ENCODE results near the gene TRIML1. TPM values are rescaled to one million over a fixed set of nuclear protein-coding genes. Genes with fewer than 3 reads are reported as not detected.

Gene TRIML1, protein sequence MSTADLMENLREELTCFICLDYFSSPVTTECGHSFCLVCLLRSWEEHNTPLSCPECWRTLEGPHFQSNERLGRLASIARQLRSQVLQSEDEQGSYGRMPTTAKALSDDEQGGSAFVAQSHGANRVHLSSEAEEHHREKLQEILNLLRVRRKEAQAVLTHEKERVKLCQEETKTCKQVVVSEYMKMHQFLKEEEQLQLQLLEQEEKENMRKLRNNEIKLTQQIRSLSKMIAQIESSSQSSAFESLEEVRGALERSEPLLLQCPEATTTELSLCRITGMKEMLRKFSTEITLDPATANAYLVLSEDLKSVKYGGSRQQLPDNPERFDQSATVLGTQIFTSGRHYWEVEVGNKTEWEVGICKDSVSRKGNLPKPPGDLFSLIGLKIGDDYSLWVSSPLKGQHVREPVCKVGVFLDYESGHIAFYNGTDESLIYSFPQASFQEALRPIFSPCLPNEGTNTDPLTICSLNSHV
- not detected in 2 replicates for total RNA-seq (2014; rRNA removed; shearing (Covaris generic))

DNA sequence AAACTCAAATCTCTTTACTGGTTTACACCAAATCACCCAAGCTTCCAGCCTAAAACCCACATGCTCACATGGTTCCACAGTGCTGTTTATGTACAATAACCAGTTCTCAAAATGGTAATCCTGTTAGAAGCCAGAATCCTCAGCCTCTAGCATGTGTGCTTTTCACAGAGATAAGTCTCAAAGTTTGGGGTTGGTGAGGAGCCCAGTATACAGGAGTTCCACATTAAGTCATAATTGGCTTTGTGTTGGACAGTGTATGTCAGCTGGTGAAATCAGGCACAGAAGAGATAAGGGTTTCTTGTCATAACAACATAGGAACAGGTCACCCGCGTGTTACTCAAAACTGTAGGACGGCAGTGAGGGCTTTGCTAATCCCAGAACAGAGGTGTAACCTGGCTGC, at the start of gene TRIML1:
TSS of gene TRIML1 (plus strand) at position 301 of the 400 bp plus-strand sequence. CDS start 118 bp downstream, outside the sequence.
- in situ Hi-C loops (cut with HindIII; ENCODE audit: low sequenced_read_pairs) = no loop called here
- DNase-seq (ENCODE audit: low spot score) = no peak

DNA sequence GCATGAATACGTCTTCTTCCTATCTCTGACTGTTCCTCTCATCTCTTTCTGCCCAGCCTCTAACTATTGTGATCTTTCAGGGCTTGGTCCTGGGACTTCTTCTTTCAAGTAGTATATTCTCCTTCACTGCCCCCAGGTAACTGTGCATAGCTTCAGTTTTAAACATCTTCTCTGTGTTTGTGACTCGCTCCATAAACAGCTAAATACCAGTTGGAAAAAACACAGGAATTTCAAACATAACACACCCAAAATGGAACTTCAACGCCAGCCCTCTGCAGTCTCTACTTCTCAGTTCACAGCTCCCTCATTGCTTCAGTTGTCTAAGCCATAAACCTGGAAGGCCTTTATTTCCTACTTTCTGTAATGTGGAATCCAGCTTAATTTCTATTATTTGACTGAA, 46.4 kb upstream of the TRIML1 start:
- in situ Hi-C loops (cut with HindIII; ENCODE audit: low sequenced_read_pairs) = no loop called here
- no peak for DNase-seq (ENCODE audit: low spot score)

DNA sequence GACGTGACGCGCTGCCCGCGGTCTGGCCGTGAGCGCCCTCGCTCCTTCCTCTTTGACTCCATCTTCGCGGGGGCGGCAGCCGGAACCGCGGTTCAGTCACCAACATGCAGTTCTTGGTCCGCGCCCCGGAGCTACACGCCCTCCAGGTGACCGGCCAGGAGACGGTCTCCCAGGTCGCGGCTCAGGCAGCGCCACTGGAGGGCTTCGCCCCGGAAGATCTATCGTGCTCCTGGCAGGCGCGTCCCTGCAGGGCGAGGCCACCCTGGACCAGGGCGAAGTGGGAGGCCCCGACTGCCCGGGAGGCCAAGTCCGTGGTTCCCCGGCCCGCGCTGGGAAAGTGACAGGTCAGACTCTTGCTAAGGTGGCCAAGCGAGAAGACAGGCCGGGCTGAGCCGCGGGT, 32.8 kb upstream of the TRIML1 start:
- DNase-seq (ENCODE audit: low spot score) = no peak
- in situ Hi-C loops (cut with HindIII; ENCODE audit: low sequenced_read_pairs) = no loop called here

DNA sequence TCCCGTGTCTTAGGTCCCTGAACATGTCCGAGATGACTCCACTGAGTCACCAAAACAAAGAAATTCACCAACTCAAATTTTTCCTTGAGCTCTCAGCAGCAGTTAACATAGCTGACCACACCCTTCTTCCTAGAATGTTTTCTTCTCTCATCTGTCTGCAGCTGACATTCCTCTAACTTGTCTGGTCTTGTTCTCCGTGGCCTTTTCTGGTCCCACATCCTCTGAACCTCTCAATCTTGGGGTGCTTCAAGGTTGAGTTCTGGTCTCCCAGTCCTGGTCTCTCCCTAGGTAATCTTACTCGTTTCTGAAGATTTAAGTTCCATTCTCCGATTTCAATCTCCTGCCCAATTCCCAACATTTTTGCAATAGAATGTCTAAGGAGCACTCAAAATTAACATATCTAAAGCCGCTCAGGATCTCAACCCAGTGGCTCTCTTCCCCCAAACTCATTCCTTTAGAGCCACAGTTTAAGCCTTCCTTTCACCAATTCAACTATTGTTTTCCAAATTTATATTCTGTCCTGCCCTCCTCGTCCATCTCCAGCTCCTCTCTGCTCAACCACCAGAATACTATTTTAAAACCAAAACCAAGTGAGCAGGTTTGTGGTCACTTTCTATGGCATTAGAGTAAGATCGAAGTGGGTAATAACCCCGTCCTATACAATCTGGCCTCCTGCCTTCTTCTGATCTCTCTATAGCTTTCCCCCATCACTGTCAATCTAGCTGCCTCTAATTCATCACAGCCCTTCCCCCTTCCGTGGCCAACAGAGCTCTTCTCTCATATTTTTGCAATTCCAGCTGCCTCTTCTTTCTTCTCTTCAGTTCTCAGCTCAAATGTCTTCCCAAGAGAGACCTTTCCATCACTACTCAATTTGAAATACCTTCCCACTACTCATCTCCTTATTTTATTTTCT, 31.1 kb upstream of the TRIML1 start:
- no peak for DNase-seq (ENCODE audit: low spot score)
- in situ Hi-C loops (cut with HindIII; ENCODE audit: low sequenced_read_pairs) = no loop called here

DNA sequence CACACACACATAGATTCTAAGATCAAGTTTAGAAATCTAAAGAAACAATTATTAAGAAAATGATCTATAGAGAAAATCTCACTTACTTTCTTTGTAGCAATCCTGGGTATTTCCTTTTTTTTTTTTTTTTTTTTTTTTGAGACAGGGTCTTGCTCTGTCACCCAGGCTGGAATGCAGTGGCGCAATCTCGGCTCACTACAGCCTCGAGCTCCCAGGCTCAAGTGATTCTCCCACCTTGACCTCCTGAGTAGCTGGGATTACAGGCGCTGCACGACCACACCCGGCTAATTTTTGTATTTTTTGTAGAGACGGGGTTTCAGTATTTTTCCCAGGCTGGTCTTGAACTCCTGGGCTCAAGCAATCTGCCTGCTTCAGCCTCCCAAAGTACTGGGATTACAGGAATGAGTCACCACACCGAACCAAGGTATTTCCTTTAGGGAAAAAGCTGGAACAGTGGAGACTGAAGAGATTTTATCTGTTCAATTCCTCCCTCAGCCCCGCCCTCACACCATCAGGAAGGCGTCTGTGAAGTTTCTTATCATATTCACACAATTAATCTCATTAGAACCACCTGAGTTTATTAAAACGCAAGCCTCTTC, 30.0 kb upstream of the TRIML1 start, which contains the start of gene TRIML2:
TSS of gene TRIML2 (minus strand) at position 447 of the 599 bp plus-strand sequence. CDS start 4,235 bp downstream, outside the sequence.
- DNase-seq (ENCODE audit: low spot score) = no peak
- in situ Hi-C loops (cut with HindIII; ENCODE audit: low sequenced_read_pairs) = no loop called here

DNA sequence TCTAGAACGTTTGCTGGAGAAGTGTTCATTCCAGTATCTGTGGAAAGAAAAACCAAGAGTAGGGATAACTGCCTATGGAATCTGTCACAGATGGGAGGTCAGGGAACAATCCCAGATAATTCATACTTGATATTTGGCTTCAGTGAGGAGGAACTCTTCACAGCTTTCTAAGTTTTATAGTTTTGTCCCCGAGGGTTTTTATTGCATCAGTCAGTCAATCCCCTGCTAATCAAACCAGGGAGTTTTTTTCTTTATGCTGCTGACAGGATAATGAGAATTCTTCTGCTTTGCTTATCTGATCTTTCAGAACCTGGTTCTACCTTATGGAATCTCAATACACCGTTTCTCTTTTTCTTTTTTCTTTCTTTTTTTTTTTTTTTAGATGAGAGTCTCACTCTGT, 29.2 kb upstream of the TRIML1 start:
- in situ Hi-C loops (cut with HindIII; ENCODE audit: low sequenced_read_pairs) = no loop called here
- DNase-seq (ENCODE audit: low spot score) = no peak

DNA sequence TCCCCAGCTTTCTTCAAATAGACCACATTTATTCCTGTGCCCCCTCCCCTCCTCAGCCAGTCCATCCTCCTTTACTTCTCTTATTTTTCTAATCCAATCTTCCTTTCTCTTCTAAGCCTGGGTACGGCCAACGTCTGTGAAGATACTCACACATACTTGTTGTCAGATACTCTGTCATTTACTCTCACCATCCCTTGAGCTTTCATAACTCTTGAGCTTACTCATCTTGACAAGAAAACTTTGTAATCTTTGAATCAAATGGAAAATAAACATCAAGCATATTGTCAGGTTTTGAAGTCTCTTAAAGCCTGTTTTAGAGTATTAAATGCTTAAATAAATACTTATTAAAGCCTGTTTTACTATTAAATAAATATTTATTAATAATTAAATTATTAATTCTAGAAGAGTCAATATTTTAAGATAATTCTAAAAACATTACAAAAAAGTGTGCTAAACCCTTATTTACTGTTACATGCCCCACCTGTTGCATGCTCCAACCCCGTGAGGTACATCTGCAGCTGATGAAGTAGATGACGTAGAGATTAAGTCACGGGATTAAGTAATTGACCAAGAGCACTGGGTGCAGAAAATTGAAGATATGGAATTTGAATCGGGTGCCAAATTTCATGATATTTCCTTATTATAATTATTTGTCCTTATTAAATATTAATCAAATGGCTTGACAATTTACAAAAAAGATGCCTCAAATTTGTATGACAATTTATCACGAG, 28.3 kb upstream of the TRIML1 start:
- no peak for DNase-seq (ENCODE audit: low spot score)
- in situ Hi-C loops (cut with HindIII; ENCODE audit: low sequenced_read_pairs) = no loop called here

DNA sequence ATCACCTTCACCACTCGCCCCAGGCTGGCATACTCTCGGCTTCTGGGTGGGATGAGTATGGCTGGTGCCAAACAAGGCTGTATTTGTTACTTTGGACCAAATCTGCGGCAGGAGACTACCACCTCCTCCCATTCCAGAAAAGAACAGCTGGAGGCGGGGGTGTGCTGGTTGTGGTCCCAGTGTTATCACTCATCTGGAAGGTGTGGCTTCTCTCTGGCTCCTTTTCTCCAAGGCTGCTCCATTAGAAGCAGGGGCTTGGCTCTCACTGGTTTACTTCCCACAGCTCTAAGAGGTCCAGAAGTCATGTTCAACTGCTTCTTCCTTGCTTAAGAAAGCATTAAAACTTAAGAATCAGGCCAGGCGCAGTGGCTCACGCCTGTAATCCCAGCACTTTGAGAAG, 27.3 kb upstream of the TRIML1 start:
- no peak for DNase-seq (ENCODE audit: low spot score)
- in situ Hi-C loops (cut with HindIII; ENCODE audit: low sequenced_read_pairs) = no loop called here

DNA sequence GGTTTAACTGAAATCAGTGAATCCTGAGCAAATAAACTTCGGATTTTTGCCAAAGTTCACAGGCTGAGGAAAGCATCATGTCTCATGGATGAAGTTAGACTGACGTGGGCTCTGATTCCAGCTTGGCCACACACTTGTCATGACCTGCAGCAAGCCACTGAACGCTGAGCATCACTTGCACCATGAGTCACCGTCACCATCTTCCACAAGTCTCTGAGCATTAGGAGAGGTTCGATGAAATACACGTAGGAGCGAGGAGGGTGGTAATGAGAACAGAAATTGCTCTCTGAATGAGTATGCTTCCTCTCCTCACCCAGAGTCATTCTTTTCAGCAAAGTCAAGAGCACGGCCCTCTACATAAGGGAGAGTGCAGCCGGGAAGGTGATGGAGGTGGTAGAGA, 26.1 kb upstream of the TRIML1 start:
- in situ Hi-C loops (cut with HindIII; ENCODE audit: low sequenced_read_pairs) = no loop called here
- no peak for DNase-seq (ENCODE audit: low spot score)

DNA sequence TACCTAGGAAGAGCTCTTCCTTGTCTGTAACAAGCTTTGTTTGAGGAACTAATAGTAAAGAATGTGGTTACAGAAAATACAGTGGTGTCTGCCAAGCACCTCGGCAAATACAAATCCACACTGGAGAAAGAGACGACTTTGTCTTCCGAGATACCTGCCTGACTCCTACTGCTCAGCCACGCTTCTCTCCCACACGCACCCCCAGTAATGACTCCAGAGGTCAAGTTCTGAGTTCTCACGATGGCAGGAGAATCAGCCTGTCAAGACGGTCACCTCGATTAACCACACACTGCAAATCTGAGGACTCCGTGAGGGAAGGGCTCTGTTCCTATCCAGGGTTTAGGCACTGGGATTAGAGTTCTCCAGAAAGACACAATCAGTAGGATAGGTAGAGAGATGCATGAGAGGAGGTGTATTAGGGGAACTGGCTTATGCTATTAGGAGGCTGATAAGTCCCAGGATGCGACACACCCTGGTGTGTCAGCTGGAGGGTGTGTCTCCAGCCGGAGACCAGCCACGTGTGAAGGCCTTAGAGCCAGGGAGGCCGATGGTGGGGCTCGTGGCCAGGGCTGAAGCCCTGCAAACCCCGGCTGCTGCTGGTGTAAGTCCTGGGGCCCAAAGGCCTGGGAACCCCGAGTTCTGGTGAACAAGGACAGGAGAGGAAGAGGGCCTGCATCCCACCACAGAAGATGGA, 21.5 kb upstream of the TRIML1 start:
- in situ Hi-C loops (cut with HindIII; ENCODE audit: low sequenced_read_pairs) = no loop called here
- no peak for DNase-seq (ENCODE audit: low spot score)

DNA sequence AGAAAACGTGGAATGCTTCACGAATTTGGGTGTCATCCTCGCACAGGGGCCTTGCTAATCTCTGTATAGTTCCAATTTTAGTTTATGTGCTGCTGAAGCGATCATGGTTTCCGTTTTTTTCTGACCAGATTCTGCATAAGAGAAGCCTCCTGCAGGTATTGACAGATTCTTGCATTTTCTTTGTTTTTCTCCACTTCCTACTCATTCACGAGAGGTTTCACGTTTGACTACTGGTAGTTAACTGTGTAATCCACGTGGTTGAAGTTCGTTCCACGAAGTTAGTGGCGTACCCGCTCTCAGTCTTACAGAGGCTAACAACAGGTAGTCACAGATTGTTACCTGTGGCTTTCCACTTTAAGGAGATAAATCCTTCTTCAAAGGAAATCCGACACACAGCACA, 17.7 kb upstream of the TRIML1 start:
- DNase-seq (ENCODE audit: low spot score) = no peak
- in situ Hi-C loops (cut with HindIII; ENCODE audit: low sequenced_read_pairs) = no loop called here

DNA sequence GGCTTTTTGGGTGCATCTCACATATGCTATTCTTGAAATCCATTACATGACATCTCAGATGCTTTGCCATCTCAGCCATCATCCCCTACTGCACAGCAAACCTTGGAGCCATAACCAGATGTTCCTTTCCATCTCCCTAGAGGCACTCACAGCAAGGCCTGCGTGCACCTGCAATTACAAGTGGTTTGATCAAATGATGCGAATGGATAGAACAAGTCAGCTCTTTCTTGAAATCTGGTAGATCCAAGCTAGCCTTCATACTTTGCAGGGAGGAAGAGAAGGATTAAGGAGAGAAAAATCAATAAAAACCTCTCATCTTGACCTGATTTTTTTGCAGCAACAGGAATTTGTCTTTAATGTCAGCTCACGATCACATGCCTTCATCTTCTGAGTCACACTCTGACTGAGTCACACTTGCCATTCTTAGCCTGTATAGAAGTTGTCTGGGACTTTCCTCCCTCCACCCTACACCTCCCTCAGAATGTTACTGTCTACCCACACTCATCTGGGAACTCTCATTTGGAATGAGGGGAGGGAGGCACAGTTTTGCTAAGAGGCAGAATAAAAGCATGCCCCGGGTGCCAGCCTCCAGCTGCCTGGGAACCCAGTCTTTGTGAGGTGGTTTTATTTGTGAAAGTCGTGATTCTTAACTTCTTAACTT, 11.9 kb upstream of the TRIML1 start:
- DNase-seq (ENCODE audit: low spot score) = no peak
- in situ Hi-C loops (cut with HindIII; ENCODE audit: low sequenced_read_pairs) = no loop called here

DNA sequence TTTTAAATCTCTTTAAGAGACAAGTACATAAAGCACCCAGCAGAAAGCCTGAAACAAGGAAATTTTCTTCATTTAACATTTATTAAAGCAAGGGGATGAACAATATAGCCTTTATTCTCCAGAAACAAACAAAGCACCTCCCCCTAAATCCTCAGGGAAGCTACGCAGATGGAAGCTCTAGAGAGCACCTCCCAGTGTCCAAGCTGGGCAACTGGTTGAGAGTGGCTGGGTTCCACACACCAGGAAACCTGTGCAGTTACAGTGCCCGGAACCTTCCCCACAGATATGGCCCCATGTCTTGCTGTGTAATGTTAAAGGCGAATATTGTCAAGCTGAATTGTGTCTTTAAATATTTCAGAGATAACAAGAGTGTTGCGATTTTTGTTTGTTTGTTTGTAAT, 8.9 kb upstream of the TRIML1 start:
- in situ Hi-C loops (cut with HindIII; ENCODE audit: low sequenced_read_pairs) = no loop called here
- no peak for DNase-seq (ENCODE audit: low spot score)

DNA sequence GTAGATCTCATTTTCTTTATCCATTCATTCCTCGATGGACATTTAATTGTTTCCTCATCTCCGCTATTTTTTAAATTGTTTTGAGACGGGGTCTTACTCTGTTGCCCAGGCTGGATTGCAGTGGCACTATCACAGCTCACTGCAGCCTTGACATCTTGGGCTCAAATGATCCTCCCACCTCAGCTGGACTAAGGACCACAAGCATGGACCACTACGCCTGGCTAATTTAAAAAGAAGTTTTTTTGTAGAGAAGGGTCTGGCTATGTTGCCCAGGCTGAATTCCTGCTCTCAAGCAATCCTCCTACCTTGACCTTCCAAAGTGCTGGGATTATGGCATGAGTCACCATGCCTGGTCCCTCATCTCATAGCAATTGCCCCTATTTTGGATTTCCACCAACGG, 7.0 kb upstream of the TRIML1 start:
- in situ Hi-C loops (cut with HindIII; ENCODE audit: low sequenced_read_pairs) = no loop called here

DNA sequence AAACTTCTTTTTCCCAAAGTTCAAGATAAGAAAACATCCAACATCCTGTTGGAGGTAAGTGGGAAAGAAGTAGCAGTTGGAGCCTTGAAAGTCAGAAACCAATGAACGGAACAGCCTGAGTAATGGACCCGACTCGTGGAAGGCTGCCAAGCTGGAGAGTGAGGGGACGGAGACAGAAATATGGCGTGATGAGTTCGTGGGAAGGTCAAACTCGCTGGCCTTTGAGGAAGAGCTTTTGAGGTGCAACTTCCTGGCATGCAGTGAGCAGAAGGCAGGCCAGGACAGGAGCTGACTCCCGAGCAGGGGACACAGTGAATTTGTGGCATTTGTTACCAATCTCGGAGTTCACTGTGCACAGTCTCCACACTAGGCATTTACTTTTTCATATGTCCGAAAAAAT, 1.0 kb upstream of the TRIML1 start:
- DNase-seq (ENCODE audit: low spot score) = no peak
- in situ Hi-C loops (cut with HindIII; ENCODE audit: low sequenced_read_pairs) = no loop called here

More for the DNA sequence above, 7.0 kb upstream of the TRIML1 start:
- no peak for DNase-seq (ENCODE audit: low spot score)

DNA sequence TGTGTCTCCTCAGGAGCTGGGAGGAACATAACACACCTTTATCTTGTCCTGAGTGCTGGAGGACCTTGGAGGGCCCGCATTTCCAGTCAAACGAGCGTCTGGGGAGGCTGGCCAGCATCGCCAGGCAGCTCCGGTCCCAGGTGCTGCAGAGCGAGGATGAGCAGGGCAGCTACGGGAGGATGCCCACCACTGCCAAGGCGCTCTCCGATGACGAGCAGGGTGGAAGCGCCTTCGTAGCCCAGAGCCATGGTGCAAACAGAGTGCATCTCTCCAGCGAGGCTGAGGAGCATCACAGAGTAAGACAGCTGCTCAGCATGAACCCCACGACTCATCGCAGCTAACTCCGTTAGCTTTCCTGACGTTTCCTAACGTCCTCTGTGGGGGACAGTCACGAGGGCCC, 430 bp downstream of the TRIML1 start:
- in situ Hi-C loops (cut with HindIII; ENCODE audit: low sequenced_read_pairs) = no loop called here
- DNase-seq (ENCODE audit: low spot score) = no peak

DNA sequence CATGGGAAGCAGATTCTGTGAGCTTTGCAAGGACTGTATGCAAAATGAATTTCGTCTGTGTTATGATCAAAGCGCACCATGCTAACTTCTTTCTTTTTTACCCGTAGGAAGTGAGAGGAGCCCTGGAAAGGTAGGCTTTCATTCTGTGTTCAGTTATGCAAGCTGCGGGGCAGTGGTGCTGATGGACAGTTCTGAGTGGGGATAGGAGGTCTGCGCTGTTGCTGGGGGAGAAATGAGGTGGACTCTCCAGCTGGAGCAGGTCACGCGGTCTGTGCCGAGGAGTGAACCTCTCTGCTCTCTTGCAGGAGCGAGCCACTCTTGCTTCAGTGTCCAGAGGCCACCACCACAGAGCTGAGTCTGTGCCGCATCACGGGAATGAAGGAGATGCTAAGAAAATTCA, 4.5 kb downstream of the TRIML1 start:
- no peak for DNase-seq (ENCODE audit: low spot score)
- in situ Hi-C loops (cut with HindIII; ENCODE audit: low sequenced_read_pairs) = no loop called here

DNA sequence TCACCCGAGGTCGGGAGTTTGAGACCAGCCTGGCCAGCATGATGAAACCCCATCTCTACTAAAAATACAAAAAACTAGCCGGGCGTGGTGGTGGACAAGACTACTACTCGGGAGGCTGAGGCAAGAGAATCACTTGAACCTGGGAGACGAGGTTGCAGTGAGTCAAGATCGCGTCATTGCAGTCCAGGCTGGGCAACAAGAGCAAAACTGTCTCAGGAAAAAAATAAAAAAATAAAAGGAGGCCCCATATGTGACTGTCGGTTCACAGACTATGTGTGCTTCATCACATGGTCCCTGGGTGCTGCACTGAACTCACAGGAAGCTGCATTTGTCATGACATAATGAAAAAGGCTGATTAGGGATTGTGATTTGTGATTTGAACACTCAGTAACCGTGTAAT, 6.4 kb downstream of the TRIML1 start:
- no peak for DNase-seq (ENCODE audit: low spot score)
- in situ Hi-C loops (cut with HindIII; ENCODE audit: low sequenced_read_pairs) = no loop called here

Data from G401 (cell line).